Body of pancreas (tissue), 4 donors: ENCODE data around the gene TAF6L.

Experiments used
- POLR2A ChIP-seq, 3 donors: fragments of 450-650 bp; IDR thresholded peaks; one replicate each; pipeline ENCODE4 v1.6.1; 2016; ENCODE audit warnings: antibody characterized with exemption in 3 of 3, mild to moderate bottlenecking in 2 of 3
- TF ChIP-seq, protein P1 (sequence below), 7 experiments: fragments of 450-650 bp in 4 of 7; fragments of 200-600 bp in 3 of 7; sonication (generic) in 3 of 7; IDR thresholded peaks; one replicate each; pipeline ENCODE4 v1.5.1; 2016 to 2019; ENCODE audit warnings: antibody characterized with exemption in 7 of 7

DNA sequence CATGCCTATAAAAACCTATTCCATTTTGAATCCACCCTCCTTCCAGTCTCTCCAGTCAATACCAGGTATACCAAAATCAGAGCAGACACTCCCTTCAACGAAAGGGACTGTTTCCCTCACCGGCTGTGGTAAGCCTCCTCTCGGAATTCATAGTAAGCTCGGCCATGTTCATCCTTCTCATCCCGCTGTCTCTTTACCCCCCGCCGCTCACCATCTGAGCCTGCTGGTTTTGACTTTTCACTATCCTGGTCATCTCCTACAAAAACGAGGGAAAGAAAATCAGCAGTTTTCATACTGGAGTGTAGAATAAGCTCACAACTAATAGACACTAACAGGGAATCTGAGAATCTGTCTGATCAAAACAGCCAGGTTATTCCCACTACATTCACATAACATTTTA, 47.0 kb upstream of the TAF6L start:
- no peak for TF ChIP-seq POLR2A (IDR thresholded peaks at IDR 0.05)
- TF ChIP-seq, protein P1, sequence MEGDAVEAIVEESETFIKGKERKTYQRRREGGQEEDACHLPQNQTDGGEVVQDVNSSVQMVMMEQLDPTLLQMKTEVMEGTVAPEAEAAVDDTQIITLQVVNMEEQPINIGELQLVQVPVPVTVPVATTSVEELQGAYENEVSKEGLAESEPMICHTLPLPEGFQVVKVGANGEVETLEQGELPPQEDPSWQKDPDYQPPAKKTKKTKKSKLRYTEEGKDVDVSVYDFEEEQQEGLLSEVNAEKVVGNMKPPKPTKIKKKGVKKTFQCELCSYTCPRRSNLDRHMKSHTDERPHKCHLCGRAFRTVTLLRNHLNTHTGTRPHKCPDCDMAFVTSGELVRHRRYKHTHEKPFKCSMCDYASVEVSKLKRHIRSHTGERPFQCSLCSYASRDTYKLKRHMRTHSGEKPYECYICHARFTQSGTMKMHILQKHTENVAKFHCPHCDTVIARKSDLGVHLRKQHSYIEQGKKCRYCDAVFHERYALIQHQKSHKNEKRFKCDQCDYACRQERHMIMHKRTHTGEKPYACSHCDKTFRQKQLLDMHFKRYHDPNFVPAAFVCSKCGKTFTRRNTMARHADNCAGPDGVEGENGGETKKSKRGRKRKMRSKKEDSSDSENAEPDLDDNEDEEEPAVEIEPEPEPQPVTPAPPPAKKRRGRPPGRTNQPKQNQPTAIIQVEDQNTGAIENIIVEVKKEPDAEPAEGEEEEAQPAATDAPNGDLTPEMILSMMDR (IDR thresholded peaks at IDR 0.05), result no peak
